Activated naive CD4-positive, alpha-beta T cell treated with Interleukin-2 at 50 U/mL for 16 hours (primary cell): ENCODE data around the gene TFB1M.

ENCODE experiments used
- DNase-seq: peaks from one replicate; pipeline ENCODE4 v3.0.0-alpha.2; 2020

The TFB1M gene

DNA sequence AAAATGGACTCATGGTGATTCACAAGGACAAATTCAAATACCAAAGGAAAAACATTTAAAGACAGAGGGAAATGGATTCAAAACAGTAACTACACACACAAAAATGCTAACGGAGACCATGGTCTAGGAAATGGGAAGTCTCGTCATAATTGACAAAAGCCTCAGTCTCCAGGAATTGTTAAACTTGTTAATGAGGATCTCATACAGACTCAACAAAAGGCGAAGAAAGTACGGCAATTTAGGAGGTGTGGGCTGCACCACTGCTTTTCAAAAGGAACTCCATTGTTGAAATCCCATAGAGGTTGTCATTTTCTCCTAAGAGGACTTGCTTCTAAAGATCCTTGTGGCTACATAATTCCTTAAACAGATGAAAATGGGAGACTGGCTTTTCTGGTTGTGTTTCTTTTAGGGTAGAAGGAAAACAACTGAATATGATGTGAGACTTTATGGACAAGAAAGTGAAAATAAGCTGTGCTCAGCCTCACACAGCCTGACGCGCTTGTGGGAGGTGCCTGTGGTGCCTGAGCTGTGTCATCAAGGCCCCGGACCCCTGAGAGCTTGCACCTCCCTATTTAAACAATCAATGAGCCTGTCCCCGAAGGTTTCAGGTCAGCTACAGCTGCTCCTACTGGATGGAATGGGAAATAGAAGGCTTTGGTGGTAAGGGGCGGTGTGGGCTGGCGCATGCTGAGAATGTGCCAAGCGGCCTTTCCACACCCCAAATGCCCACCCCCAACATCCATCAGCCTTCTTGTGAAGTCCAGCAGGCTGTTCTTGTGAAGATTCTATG, 53.0 kb downstream of the TFB1M start:
- no peak for DNase-seq

DNA sequence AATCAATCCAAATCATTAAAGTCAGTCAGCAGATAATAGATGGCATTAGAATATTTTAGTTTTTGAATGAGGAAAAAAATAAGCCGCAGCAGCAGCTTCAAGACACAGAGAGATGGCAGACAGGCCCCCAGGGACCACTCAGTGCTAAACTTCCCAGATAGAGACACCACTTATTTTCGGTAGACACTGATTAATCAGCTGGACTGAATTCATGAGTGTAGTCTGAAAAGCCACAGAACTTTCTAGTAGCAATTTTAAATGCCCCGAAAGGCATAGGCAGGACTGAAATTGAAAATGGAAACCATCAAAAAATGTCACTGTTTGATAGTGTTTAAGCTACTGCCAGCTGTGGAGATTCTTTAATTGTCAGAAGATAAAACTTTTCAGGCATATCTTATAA, 53.6 kb downstream of the TFB1M start:
- DNase-seq, result no peak

DNA sequence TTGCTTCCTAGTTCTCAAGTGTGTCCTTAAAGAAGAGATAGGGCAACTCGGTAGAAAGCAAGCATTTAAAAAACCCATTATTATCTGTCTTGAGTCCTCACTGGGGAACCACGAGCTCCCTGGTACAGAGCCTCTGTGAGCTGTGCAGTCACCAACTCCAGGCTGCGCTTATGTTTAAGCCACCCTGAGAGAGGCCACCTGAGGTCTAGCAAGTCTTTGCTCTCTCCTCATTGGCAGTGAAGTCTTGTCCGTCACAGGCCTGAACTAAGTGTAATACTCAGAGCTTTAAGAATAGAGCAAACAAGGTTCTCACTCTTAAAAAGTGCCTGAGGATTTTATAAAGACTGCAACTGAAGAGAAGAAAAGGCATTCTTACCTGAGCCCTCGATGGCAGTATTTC, 54.4 kb downstream of the TFB1M start:
- no peak for DNase-seq

DNA sequence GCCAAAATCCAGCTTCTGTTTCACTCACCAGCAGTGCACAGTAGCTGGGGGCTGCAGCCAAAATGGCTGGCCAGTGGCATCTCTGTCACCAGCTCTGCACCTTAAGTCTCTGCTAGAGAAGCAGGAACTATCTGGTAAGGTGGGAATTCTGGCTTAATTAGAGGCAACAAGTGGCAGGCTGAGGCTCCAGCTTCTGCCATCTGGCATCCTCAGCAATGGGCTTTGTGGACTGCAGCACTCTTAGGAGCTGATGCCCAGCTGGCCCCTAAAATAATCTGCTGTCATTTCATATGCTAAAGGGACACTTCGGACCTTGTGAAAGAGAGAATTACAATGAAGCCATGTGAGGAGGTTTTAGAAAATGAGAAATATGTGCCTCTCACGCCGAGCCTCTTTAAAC, 55.1 kb downstream of the TFB1M start:
- DNase-seq, result no peak

DNA sequence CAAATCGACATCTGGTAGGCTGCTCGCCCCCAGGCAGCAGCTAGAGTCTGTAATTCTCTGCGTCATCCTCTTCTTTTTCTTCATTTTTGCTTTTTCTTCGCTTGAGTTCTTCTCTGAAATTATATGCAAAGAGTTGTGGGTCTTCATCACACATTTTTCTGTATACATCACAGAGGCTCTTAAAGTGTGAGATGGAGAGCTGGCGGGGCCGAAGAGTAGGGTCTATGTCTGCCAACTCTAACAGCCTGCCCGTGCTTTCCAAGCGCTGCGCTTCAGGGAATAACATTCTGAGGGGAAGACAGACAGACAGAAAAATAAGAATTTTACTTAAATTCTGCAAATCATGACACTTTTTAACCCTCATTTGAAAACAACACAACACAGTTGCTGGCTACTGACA, 56.5 kb downstream of the TFB1M start:
- no peak for DNase-seq

DNA sequence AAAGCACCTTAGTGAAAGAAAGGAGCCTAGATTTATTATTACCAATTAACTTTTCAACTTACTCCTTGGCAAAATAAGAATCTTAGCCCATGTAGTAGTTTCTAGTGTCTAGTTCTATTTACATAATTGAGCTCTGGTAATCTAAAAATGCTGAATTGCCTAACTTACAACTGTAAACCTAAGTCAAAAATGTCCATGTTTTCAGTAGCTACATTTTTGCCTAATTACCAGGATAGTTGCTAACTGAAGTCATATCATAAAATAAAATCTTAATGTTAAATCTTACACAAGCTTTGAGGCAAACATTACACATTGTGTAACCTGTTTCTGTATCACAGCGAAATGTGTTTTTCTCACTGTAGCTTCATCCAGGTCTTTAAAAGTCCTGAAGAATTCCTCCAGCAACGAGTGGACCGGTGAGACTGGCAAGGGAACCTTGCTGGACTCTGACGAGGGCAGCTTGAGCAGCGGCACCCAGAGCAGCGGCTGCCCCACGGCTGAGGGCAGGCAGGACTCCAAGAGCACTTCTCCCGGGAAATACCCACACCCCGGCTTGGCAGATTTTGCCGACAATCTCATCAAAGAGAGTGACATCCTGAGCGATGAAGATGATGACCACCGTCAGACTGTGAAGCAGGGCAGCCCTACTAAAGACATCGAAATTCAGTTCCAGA, 58.0 kb downstream of the TFB1M start:
- no peak for DNase-seq

DNA sequence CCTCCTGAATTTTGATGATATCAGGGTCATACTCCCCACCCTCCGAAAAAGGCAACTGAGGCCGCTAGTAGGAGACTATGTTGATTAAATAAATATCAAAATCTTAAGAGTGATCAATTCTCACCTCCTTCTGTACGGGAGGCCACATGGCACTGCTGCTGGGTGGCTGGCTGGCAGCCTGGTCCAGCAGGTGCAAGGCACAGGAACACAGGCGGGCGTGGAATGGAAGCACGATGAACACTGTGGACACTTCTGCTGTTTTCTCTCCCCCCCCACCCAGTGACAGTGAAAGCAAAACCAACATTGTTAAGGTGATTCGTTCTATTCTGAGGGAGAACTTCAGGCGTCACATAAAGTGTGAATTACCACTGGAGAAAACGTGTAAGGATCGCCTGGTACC, 60.1 kb downstream of the TFB1M start:
- no peak for DNase-seq

DNA sequence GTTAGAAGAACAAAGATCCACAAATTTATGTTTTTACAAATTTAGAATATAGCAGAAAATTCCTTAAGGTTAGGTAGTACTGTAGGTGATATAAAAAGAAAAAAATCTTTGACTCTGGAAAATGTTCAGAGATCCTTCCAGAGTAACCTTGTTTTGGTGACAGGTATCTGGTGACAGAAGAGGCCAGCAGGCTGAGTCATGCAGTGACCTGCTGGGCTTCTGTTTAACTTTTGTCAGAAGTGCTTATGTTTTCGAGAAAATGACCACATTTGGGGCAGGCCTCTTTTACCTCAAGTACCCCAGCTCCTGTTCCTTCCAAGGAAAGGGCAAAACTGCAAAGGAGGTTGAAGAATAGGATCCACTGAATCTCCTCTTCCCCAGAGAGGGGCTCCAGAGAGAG, 60.9 kb downstream of the TFB1M start:
- DNase-seq, result no peak

DNA sequence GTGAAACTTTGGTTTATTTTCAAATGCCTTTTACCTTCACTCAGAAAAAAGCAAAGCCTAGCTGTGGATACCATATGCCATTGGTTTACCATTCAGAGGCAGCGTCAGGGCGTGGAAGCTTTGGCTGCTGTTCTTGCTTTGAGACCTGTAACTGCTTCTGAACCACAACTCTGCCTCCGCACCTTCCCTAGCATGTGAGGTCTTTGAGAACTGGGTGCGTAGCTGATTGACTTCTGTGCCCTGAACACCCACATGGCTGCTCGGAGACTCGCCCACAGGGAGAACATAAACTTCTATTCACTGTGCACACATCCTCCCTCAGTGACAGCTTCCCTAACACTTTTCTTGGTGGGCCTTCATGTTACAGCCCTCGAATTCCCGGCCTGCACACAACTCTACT, 61.7 kb downstream of the TFB1M start:
- DNase-seq, result no peak

DNA sequence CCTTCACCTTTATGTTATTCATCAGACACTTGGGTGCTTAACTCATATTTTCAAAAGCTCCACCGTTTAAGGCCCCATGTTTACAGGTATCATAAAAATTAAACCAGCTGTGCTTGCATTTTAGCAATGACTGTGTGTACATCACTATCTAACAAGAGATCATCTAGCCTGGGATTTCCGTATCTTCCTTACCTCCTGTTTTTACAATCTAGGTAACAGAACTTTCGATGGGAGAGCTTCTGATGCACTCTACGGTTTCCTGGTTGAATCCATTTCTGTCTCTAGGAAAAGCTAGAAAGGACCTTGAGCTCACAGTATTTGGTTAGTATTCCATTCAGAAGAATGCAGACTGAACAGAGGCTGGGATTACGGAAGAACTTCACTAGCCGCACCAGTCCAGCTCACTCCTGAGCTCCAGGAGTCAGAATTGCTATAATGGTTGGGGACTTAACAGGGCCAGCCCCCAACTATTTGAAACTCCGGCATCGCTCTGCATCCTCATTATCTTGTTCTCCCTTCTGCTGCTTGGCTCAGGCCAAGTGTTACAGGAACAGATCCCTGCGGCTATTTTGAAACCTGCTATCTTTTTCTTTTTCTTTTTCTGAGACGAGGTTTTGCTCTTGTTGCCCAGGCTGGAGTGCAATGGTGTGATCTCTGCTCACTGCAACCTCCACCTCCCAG, 63.4 kb downstream of the TFB1M start:
- no peak for DNase-seq

DNA sequence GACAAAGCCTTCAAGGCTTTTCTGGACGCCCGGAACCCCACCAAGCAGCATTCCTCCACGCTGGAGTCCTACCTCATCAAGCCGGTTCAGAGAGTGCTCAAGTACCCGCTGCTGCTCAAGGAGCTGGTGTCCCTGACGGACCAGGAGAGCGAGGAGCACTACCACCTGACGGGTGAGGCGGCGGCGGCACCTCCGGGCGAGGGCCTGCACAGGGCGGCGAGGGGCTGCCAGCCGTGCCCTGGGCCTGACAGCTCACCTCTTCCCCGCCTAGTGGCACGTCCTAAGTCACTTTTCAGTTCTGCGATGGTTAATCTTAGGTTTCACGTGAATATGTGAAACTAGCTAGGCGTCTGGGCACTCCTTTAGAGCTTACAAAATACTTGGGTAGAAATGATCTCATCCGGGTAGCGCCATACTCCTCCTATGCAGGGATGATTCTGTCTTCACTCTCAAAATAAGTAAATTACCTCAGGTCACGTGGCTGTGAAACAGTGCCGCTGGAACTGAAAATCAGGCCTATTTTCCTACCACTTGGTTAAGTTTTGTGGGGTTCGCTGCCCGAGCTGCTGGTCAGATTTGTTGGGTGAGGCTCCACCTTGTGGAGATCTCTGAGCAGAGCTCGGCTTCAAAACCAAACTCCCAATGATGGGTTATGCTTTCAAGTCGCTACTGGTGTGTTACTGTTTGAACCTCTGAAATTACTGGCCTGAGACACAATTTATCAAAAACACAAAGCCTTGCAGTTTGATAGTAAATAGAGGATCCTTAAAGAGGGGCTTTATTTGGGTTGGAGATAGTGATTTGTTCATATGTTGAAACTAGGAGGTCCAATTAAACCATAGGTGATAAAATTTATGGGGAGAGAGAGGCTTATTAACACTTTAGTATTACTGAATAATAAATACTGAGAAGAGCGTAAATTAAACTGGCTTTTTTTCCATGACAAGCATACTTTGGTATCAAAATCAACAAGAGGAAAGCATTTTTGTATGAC, 66.0 kb downstream of the TFB1M start:
- DNase-seq, result peak; percentile 34

DNA sequence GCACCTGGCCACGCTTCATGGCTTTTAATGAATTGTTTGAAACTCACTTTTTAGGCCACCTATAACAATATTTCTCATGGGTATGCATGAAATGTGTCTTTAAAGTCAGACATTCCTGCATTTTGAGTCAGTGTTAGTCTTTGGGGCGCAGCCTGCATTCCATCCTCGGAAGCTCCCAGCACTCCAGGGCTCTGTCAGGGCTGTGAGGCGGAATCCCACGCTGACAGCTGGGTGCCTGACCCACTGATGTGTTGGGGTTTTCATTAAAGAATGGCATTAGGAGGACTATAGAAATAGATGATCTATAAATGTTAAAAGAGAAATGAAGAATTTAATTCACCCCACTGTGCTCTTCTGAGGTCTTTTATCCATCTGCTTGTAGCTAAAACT, 66.7 kb downstream of the TFB1M start:
- DNase-seq, result no peak

DNA sequence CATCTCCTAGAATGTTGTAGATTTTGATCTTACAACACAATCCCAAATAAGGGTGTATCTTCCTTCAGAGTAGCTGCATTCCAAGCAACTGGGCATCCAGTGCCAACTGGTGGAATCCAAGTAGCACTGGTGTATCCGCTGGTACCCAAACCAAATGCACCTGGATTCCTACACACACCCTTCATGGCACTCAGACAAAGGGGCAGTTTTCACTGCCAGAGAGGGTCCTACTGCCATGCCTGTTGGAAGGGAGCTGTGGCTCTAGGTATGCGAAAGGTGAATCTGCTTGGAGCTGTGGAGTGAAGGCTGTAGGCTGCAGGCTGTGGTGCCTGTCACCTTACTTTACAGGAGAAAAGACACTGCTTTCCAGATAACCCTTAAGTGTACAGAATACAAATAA, 67.5 kb downstream of the TFB1M start:
- DNase-seq, result no peak

DNA sequence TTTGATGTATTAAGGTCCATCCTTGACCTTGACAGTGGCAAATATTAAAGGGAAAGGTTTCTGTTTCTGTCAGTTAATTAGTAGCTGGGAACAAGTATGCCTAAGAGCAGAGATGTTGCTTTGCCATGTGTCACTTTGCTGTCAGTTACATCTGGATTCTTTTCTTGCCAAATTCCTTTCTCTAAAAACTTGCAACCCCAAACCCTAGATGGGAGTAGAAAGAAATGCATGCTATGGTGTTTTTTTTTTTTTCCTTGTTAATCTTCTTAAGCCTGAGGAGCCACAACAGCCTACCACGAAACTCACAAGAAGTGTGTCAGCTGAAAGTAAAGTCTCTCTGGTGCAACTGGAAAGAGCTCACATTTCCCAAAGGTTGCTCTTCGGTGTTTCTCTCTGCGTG, 68.5 kb downstream of the TFB1M start:
- DNase-seq, result no peak

DNA sequence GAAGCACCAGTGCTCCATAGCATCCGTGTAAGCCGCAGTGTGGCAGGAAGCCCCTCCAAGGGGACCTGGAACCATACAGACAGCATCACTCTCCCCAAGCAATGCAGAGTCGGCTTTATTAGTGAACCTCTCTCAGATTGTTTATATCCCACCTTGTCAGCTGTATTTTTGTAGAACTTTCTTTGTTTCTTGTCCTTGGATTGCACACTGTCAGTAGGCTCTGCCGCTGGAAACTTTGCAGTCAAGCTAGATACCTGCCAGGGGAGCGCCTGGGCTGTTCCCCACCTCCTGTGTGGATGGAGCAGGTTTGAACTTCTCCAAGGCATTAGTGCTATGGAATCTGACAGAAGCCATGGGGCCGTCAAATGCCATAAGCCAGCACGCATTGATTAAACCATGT, 69.1 kb downstream of the TFB1M start:
- no peak for DNase-seq

DNA sequence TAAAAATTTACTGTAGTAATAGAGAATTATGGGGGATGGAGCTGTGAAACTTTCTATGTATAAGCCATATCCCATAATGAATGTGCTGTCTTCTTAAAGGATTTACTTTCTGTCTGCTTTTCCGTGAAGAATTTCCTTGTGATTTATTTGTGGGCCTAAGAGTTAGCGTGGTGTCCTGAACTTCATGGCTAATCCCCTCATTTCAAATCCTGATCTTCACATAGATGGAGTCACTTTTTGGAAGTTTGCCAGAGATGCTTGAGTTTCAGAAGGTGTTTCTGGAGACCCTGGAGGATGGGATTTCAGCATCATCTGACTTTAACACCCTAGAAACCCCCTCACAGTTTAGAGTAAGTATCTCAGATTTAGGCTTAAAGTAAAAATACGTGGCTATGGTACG, 69.8 kb downstream of the TFB1M start:
- no peak for DNase-seq

DNA sequence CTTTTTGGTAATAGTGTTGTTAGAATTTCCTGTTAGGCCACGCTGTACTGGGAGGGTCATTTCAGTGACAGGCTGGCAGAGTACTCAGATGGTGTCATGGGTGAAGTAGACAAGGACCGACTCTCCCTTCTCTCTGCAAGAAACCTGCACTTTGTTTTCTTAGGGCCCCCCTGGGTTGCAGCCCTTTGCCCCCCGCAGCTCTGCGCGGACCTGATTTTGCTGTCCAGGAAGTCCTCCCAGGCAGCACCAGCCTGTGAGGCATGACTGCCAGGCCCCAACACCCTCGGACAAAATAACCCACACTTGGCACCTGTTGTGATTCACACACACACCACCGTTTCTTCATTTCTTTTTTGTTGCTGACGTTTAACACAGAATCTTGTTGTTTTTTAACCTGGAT, 72.3 kb downstream of the TFB1M start:
- no peak for DNase-seq

DNA sequence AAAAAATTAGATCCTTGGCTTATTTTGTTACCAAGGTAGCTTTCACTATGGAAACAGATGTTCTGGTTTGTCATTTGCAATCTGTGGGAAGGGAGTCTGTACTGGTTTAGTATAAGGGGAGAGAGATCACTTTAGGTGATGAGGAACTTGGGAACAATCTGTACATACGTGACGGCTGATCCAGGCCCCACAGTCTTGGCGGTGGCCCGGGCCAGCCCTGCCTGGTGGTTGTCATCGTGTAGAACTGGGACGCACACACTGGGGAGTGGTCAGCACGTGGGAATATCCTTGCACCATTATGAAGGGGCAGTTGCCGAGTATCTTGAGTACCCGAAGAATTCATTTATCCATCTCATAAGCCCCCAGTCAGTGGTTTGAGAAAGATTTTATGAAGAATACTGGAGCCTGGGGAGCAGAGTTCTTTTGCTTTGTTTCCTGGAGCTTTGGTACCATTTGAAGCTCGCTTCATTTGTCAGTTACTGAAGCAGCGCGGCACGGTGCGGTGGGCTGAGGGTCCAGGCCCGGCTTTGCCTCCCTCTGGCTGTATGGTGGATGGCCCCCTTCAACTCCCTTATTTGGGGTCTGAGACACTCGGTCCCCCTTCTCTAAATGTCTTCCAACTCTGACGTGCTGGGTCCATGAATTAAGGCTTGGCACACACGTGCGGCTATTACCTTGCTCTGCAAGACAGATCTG, 73.2 kb downstream of the TFB1M start:
- DNase-seq, result no peak

DNA sequence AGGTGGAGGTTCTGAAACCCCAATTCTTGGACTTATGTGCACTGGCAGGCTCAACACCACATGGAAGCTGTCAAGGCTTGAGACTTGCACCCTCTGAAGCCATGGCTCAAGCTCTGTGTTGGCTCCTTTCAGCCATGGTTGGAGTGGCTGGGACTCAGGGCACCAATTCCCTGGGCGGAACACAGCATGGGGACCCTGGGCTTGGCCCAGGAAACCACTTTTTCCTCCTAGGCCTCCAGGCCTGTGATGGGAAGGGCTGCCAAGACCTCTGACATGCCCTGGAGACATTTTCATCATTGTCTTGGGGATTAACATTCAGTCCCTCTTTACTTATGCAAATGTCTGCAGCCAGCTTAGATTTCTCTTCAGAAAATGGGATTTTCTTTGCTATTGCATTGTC, 76.7 kb downstream of the TFB1M start:
- DNase-seq, result no peak

DNA sequence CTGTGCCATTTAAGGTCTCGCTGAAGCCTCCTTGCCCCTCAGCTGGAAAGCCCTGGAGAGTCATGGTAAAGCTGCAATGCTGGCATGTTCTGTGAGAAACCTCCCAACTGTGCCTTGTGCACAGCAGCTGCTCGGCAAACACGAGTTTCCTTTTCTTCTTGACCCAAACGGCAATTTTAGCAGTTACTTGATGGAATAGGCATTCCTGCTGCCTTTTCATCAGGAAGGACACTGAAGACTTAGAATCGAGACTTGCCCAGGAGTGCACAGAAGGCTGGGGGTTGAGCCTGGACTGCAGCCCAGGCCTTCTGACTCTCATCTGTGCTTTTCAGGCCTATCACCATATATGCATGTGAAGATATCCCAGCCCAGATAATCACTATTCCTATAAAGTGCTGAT, 79.2 kb downstream of the TFB1M start:
- DNase-seq, result no peak

DNA sequence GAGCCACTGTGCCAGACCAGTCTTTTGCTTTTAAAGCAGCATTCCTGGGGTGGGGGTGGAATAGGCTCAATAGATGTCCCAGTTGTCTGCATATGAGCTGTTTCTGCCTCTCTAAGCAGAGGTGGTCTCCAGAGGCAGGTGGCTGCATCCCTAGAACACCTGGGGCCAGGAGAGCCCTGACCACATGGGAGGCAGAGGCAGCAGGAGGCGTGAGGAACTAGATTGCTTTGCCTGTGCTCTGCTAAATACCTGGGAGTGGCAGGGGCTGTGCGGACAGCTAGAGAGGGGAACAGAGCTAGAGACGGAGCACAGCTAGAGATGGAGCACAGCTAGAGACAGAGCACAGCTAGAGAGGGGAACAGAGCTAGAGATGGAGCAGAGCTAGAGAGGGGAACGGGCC, 79.6 kb downstream of the TFB1M start:
- DNase-seq, result no peak

DNA sequence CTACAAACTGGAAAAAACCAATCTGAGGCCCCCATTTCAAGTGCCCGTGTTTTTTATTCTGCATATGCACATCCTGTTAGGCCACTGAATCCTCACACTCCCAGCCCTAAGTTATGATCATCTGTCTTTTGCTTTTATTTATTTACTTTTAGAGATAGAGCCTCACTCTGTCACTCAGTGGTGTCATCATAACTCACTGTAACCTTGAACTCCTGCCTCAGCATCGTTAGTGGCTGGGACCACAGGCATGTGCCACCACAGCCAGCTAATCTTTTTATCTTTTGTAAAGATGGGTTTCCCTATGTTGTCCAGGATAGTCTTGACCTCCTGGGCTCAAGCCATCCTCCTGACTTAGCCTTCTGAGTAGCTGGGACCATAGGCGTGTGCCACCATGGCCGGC, 80.1 kb downstream of the TFB1M start:
- no peak for DNase-seq
